ENCODE results near the gene MFAP2.

Gene MFAP2

GRCh38 chr1:16924919-16925477 is 55.4 kb downstream of the MFAP2 start:
- ChIA-PET CTCF (no interaction called here), POLR2A (no interaction called here)
- Histone ChIP-seq H3K27ac (ENCODE audit: extremely low read depth, low read depth, low read length) (no peak overlapping the region), H3K4me3 (ENCODE audit: low read depth, low read length) (no peak overlapping the region), H3K36me3 (ENCODE audit: control insufficient read depth in 2 of 2, insufficient read depth in 1 of 2, low read length in 2 of 2) (no peaks in the 10 kb centered on the region), H3K4me1 (ENCODE audit: control insufficient read depth, insufficient read depth, low read length) (peaks cover 4% of the 10 kb centered on the region; the same call in 1 of the 2 replicates), H3K9me3 (ENCODE audit: control insufficient read depth, insufficient read depth, low read depth, low read length) (no peaks in the 10 kb centered on the region)
- no peak for TF ChIP-seq ZNF585B (tag by site-specific recombination; IDR thresholded peaks at IDR 0.05)
- TF ChIP-seq, protein P1, sequence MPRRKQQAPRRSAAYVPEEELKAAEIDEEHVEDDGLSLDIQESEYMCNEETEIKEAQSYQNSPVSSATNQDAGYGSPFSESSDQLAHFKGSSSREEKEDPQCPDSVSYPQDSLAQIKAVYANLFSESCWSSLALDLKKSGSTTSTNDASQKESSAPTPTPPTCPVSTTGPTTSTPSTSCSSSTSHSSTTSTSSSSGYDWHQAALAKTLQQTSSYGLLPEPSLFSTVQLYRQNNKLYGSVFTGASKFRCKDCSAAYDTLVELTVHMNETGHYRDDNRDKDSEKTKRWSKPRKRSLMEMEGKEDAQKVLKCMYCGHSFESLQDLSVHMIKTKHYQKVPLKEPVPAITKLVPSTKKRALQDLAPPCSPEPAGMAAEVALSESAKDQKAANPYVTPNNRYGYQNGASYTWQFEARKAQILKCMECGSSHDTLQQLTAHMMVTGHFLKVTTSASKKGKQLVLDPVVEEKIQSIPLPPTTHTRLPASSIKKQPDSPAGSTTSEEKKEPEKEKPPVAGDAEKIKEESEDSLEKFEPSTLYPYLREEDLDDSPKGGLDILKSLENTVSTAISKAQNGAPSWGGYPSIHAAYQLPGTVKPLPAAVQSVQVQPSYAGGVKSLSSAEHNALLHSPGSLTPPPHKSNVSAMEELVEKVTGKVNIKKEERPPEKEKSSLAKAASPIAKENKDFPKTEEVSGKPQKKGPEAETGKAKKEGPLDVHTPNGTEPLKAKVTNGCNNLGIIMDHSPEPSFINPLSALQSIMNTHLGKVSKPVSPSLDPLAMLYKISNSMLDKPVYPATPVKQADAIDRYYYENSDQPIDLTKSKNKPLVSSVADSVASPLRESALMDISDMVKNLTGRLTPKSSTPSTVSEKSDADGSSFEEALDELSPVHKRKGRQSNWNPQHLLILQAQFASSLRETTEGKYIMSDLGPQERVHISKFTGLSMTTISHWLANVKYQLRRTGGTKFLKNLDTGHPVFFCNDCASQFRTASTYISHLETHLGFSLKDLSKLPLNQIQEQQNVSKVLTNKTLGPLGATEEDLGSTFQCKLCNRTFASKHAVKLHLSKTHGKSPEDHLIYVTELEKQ (tag by site-specific recombination; IDR thresholded peaks at IDR 0.05; ENCODE audit: borderline replicate concordance) = no peak
- no peak for TF ChIP-seq ZNF366 (tag by site-specific recombination; conservative IDR thresholded peaks at IDR 0.05)
- no peak for TF ChIP-seq ZNF132 (tag by site-specific recombination; IDR thresholded peaks at IDR 0.05; ENCODE audit: borderline replicate concordance)
- TF ChIP-seq MYNN (tag by site-specific recombination; IDR thresholded peaks at IDR 0.05; ENCODE audit: borderline replicate concordance) = no peak
- 0 out of 2 replicates have a peak, but pooled peaks have one; percentile 29 for TF ChIP-seq CTCF (tag by site-specific recombination; IDR thresholded peaks at IDR 0.05)
- TF ChIP-seq ZNF398 (tag by site-specific recombination; IDR thresholded peaks at IDR 0.05) = no peak
- no peak for TF ChIP-seq KLF9 (tag by site-specific recombination; IDR thresholded peaks at IDR 0.05; ENCODE audit: low read depth)
- TF ChIP-seq ZNF664 (tag by site-specific recombination; IDR thresholded peaks at IDR 0.05) = 0 out of 2 replicates have a peak, but pooled peaks have one; percentile 69
- no peak for TF ChIP-seq ZNF660 (tag by site-specific recombination; IDR thresholded peaks at IDR 0.05)
- no peak for TF ChIP-seq ZNF16 (tag by site-specific recombination; IDR thresholded peaks at IDR 0.05; ENCODE audit: low read depth)
- 0 out of 2 replicates have a peak, but pooled peaks have one; percentile 22 for TF ChIP-seq GLIS2 (tag by site-specific recombination; IDR thresholded peaks at IDR 0.05)
- TF ChIP-seq ZNF274 (IDR thresholded peaks at IDR 0.05; ENCODE audit: low read length) = no peak
- no peak for TF ChIP-seq ZNF274 (tag by site-specific recombination; IDR thresholded peaks at IDR 0.05; ENCODE audit: borderline replicate concordance)
- TF ChIP-seq, protein P2, sequence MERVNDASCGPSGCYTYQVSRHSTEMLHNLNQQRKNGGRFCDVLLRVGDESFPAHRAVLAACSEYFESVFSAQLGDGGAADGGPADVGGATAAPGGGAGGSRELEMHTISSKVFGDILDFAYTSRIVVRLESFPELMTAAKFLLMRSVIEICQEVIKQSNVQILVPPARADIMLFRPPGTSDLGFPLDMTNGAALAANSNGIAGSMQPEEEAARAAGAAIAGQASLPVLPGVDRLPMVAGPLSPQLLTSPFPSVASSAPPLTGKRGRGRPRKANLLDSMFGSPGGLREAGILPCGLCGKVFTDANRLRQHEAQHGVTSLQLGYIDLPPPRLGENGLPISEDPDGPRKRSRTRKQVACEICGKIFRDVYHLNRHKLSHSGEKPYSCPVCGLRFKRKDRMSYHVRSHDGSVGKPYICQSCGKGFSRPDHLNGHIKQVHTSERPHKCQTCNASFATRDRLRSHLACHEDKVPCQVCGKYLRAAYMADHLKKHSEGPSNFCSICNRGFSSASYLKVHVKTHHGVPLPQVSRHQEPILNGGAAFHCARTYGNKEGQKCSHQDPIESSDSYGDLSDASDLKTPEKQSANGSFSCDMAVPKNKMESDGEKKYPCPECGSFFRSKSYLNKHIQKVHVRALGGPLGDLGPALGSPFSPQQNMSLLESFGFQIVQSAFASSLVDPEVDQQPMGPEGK (tag by site-specific recombination; IDR thresholded peaks at IDR 0.05) = no peak
- TF ChIP-seq, protein P3, sequence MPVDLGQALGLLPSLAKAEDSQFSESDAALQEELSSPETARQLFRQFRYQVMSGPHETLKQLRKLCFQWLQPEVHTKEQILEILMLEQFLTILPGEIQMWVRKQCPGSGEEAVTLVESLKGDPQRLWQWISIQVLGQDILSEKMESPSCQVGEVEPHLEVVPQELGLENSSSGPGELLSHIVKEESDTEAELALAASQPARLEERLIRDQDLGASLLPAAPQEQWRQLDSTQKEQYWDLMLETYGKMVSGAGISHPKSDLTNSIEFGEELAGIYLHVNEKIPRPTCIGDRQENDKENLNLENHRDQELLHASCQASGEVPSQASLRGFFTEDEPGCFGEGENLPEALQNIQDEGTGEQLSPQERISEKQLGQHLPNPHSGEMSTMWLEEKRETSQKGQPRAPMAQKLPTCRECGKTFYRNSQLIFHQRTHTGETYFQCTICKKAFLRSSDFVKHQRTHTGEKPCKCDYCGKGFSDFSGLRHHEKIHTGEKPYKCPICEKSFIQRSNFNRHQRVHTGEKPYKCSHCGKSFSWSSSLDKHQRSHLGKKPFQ (tag by site-specific recombination; IDR thresholded peaks at IDR 0.05) = no peak
- no peak for TF ChIP-seq SP2 (tag by site-specific recombination; IDR thresholded peaks at IDR 0.05)
- TF ChIP-seq ZNF600 (tag by site-specific recombination; IDR thresholded peaks at IDR 0.05) = peak; percentile 57
- TF ChIP-seq ZNF19 (tag by site-specific recombination; IDR thresholded peaks at IDR 0.05; ENCODE audit: low read depth) = no peak
- no peak for TF ChIP-seq HOXA7 (CRISPR knock-in tag; IDR thresholded peaks at IDR 0.05; ENCODE audit: borderline replicate concordance)
- TF ChIP-seq ZNF24 (tag by site-specific recombination; IDR thresholded peaks at IDR 0.05) = no peak
- no peak for TF ChIP-seq ZNF23 (tag by site-specific recombination; IDR thresholded peaks at IDR 0.05; ENCODE audit: borderline replicate concordance)

All from HEK293 (cell line).